IMR-90 (cell line): ENCODE measurements around the gene PKD1L1. TPM values are rescaled to one million over a fixed set of nuclear protein-coding genes. Genes with fewer than 3 reads are reported as not detected.

Experiments used
- ATAC-seq: fragments of 200-7000 bp; cut with Tn5 transposase; 2 replicates; pipeline ENCODE4 v1.9.1; 2020; ENCODE audit warnings: low read depth, mild to moderate bottlenecking, moderate library complexity
- BruUV-seq: library from RNA; stranded (reverse); fragments of 400-500 nt; replicated peaks from 2 replicates; lab custom pipeline; 2021; lab: Mats Ljungman, UMichigan
- CTCF ChIA-PET: fragments of 300-600 bp; formaldehyde crosslinking; extraction: SDS; loops from one replicate; lab custom pipeline; 2021; ENCODE audit warnings: antibody characterized with exemption; lab: Yijun Ruan, JAX
- POLR2A ChIA-PET: fragments of 300-600 bp; sonication (Branson Sonifier 250); formaldehyde crosslinking; loops from one replicate; lab custom pipeline; 2022; ENCODE audit warnings: antibody characterized with exemption; ENCODE audit not compliant: unreplicated experiment; lab: Charles Lee
- DNase-seq: peaks from one replicate; pipeline ENCODE4 v3.0.0; 2013
- H2AFZ ChIP-seq: replicated peaks from 2 replicates; pipeline ENCODE3; 2013; ENCODE audit warnings: low read length, mild to moderate bottlenecking; ENCODE audit not compliant: poor library complexity
- H2AK5ac ChIP-seq: 2 replicates; pipeline ENCODE4 v1.6.1; 2013; ENCODE audit warnings: low read depth, low read length, inconsistent platforms
- H2AK9ac ChIP-seq: replicated peaks from 2 replicates; pipeline ENCODE3; 2013; ENCODE audit warnings: mild to moderate bottlenecking, low read depth, low read length, moderate library complexity; ENCODE audit not compliant: poor library complexity
- H2BK120ac ChIP-seq: 2 replicates; pipeline ENCODE4 v1.6.1; 2013; ENCODE audit warnings: low read depth, low read length, inconsistent platforms
- H2BK15ac ChIP-seq: 3 replicates; pipeline ENCODE4 v1.6.1; 2013; ENCODE audit warnings: low read depth, low read length, inconsistent platforms
- H2BK20ac ChIP-seq: 2 replicates; pipeline ENCODE4 v1.6.1; 2013; ENCODE audit warnings: low read depth, mild to moderate bottlenecking, inconsistent platforms, low read length, moderate library complexity
- H2BK5ac ChIP-seq: 2 replicates; pipeline ENCODE4 v1.6.1; 2013; ENCODE audit warnings: mild to moderate bottlenecking, low read depth, low read length, inconsistent platforms; ENCODE audit not compliant: poor library complexity, severe bottlenecking
- H3K14ac ChIP-seq: replicated peaks from 2 replicates; pipeline ENCODE4 v1.6.1; 2013; ENCODE audit warnings: low read depth, low read length, inconsistent platforms
- H3K18ac ChIP-seq: 2 replicates; pipeline ENCODE4 v1.6.1; 2013; ENCODE audit warnings: low read depth, low read length, control low read depth
- H3K23ac ChIP-seq: 2 replicates; pipeline ENCODE4 v1.6.1; 2013; ENCODE audit warnings: low read depth, low read length, inconsistent platforms
- H3K27ac ChIP-seq: 2 replicates; pipeline ENCODE4 v1.5.1; 2013; ENCODE audit warnings: mild to moderate bottlenecking, control low read depth, low read length; ENCODE audit not compliant: insufficient read depth
- H3K27me3 ChIP-seq: 2 replicates; pipeline ENCODE4 v1.6.1; 2013; ENCODE audit warnings: low read length; ENCODE audit not compliant: control insufficient read depth, insufficient read depth
- H3K36me3 ChIP-seq: 2 replicates; pipeline ENCODE4 v1.6.1; 2013; ENCODE audit warnings: low read length, mixed read lengths; ENCODE audit not compliant: control insufficient read depth, insufficient read depth
- H3K4ac ChIP-seq: 2 replicates; pipeline ENCODE4 v1.6.1; 2013; ENCODE audit warnings: low read depth, low read length, inconsistent platforms
- H3K4me1 ChIP-seq: 2 replicates; pipeline ENCODE4 v1.6.1; 2013; ENCODE audit warnings: low read length, mixed read lengths; ENCODE audit not compliant: control insufficient read depth, insufficient read depth
- H3K4me2 ChIP-seq: 2 replicates; pipeline ENCODE4 v1.6.1; 2013; ENCODE audit warnings: low read depth, mild to moderate bottlenecking, control low read depth, low read length, moderate library complexity
- H3K4me3 ChIP-seq: 2 replicates; pipeline ENCODE4 v1.5.1; 2013; ENCODE audit warnings: low read depth, mild to moderate bottlenecking, control low read depth, low read length, moderate library complexity; ENCODE audit not compliant: insufficient read depth
- H3K56ac ChIP-seq: 2 replicates; pipeline ENCODE4 v1.6.1; 2013; ENCODE audit warnings: low read length, inconsistent platforms; ENCODE audit not compliant: insufficient read depth; ENCODE audit errors: extremely low read depth
- H3K79me1 ChIP-seq, 2 experiments: 2 replicates each; pipeline ENCODE4 v1.6.1; 2013; ENCODE audit warnings: low read length in 2 of 2, inconsistent platforms in 1 of 2, low read depth in 1 of 2
- H3K9ac ChIP-seq: 2 replicates; pipeline ENCODE4 v1.6.1; 2013; ENCODE audit warnings: low read depth, low read length, control low read depth
- H3K9me1 ChIP-seq: 2 replicates; pipeline ENCODE4 v1.6.1; 2013; ENCODE audit warnings: low read length, inconsistent platforms; ENCODE audit not compliant: insufficient read depth
- H3K9me3 ChIP-seq: 2 replicates; pipeline ENCODE4 v1.6.1; 2013; ENCODE audit warnings: low read length; ENCODE audit not compliant: control insufficient read depth, insufficient read depth
- H4K20me1 ChIP-seq: 2 replicates; pipeline ENCODE4 v1.6.1; 2013; ENCODE audit warnings: low read length, inconsistent platforms; ENCODE audit not compliant: insufficient read depth
- H4K5ac ChIP-seq: 2 replicates; pipeline ENCODE4 v1.6.1; 2013; ENCODE audit warnings: mild to moderate bottlenecking, low read depth, low read length, control low read depth
- H4K8ac ChIP-seq, 2 experiments: 2 replicates each; pipeline ENCODE4 v1.6.1; 2013; ENCODE audit warnings: low read depth in 2 of 2, low read length in 2 of 2, control low read depth in 1 of 2, inconsistent platforms in 1 of 2
- H4K91ac ChIP-seq: 2 replicates; pipeline ENCODE4 v1.6.1; 2013; ENCODE audit warnings: low read depth, low read length, inconsistent platforms; ENCODE audit not compliant: insufficient read depth
- BHLHE40 ChIP-seq: fragments of 150-350 bp; IDR thresholded peaks from 2 replicates; pipeline ENCODE4 v1.6.1; 2016; ENCODE audit warnings: mild to moderate bottlenecking, low read depth, low read length
- CEBPB ChIP-seq: IDR thresholded peaks from 2 replicates; pipeline ENCODE4 v1.6.1; 2012; ENCODE audit warnings: low read depth, low read length, improper control_type of control experiment
- ELK1 ChIP-seq: fragments of 150-350 bp; IDR thresholded peaks from 2 replicates; pipeline ENCODE4 v1.6.1; 2016; ENCODE audit warnings: low read depth, mild to moderate bottlenecking, low read length, moderate library complexity, borderline replicate concordance
- MAFK ChIP-seq: IDR thresholded peaks from 2 replicates; pipeline ENCODE4 v1.6.1; 2012; ENCODE audit warnings: low read depth, low read length, improper control_type of control experiment
- MAZ ChIP-seq: IDR thresholded peaks from 2 replicates; pipeline ENCODE4 v1.6.1; 2012; ENCODE audit warnings: low read depth, mild to moderate bottlenecking, low read length, improper control_type of control experiment, moderate library complexity, borderline replicate concordance
- NFE2L2 ChIP-seq: fragments of 150-350 bp; IDR thresholded peaks from 2 replicates; pipeline ENCODE4 v1.6.1; 2016; ENCODE audit warnings: low read depth, mild to moderate bottlenecking, low read length
- RAD21 ChIP-seq: IDR thresholded peaks from 2 replicates; pipeline ENCODE4 v1.6.1; 2012; ENCODE audit warnings: low read length, improper control_type of control experiment
- RFX5 ChIP-seq: IDR thresholded peaks from 2 replicates; pipeline ENCODE4 v1.8.0; 2012; ENCODE audit warnings: low read depth, mild to moderate bottlenecking, low read length, moderate library complexity
- WGBS, 2 experiments: methylation state at CpG; one replicate each; pipeline versions ENCODE4 v1.1.5 to v1.1.7; 2013; ENCODE audit warnings: missing lambda C conversion rate in 2 of 2; ENCODE audit not compliant: insufficient read length in 1 of 2; ENCODE audit errors: extremely low coverage in 2 of 2; 5-methylcytosine and 5-hydroxymethylcytosine counted together
- dilution Hi-C: fragments of 300-500 bp; cut with HindIII; formaldehyde crosslinking; loops from one replicate; pipeline ENCODE4 v1.14.3; 2018; ENCODE audit warnings: low sequenced_read_pairs; ENCODE audit not compliant: unreplicated experiment
- in situ Hi-C: fragments of 300-500 bp; cut with MboI; formaldehyde crosslinking; loops from 3 replicates; pipeline ENCODE4 v1.14.3; 2019; ENCODE audit warnings: low sequenced_read_pairs, inconsistent platforms, mixed read lengths
- intact Hi-C: fragments of 100-400 bp; cut with micrococcal nuclease; formaldehyde crosslinking; loops from 2 replicates; pipeline ENCODE4 v1.10.0; 2022
- polyA plus RNA-seq, 3 experiments: library from polyadenylated mRNA; depleted of rRNA; stranded (reverse); fragments of >200 nt; gene quantifications; 2 replicates each; pipeline ENCODE4 v1.2.3, GENCODE V29; 2012; ENCODE audit warnings: low replicate concordance in 1 of 3
- total RNA-seq: library from RNA; depleted of rRNA; stranded (reverse); fragments of >200 nt; gene quantifications from 2 replicates; pipeline ENCODE4 v1.2.3, GENCODE V29; 2012
- TF ChIP-seq, protein P1 (sequence below): fragments of 150-350 bp; IDR thresholded peaks from 2 replicates; pipeline ENCODE4 v1.6.1; 2017; ENCODE audit warnings: mild to moderate bottlenecking, antibody characterized with exemption, low read length, low read depth
- TF ChIP-seq, protein P2 (sequence below): conservative IDR thresholded peaks from 2 replicates; pipeline ENCODE4 v1.5.1; 2012; ENCODE audit warnings: mild to moderate bottlenecking, low read depth, low read length, improper control_type of control experiment

PKD1L1 gene
- total and polyA plus RNA-seq, 2 of the 4 experiments (the other 2 are of a cell fraction): under 0.01 to 0.15 TPM

DNA sequence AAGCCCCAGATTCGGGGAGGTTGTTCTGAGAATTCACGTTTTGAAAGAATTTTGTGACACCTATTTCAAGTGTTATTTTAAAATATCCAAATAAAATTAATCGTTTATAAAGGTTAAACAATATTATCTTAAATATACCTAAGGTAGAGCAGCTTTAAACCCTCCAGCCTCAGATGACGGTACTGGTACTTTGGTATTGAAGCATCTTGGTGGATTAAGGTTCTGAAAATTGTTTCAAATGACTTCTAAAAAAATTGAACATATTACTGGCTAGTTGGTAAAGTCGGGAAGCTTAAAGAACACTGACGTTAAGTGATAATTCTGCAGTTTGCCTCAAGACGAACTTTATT is 31.5 kb upstream of the PKD1L1 start:
- Histone ChIP-seq H3K9me1 (no peaks in the 10 kb centered on the region), H3K4me1 (peaks cover 3% of the 10 kb centered on the region), H2BK20ac (no peak overlapping the region), H3K9ac (no peak overlapping the region), H3K4ac (no peak overlapping the region), H3K79me1 (peaks cover 21 to 28% of the 10 kb centered on the region in 2 experiments), H3K23ac (no peak overlapping the region), H3K27ac (no peak overlapping the region), H4K5ac (peak overlapping the region; percentile 47; the same call in 1 of the 2 replicates), H2BK15ac (no peak overlapping the region), H2AK5ac (no peak overlapping the region), H3K9me3 (no peaks in the 10 kb centered on the region), H3K4me3 (peak overlapping the region; percentile 84), H4K91ac (no peak overlapping the region), H2AFZ (peak overlapping the region; percentile 96), H3K4me2 (peak overlapping the region; percentile 62), H4K8ac (peak overlapping the region; percentile 87 to 88), H3K27me3 (peaks cover 2% of the 10 kb centered on the region; the same call in 1 of the 2 replicates), H3K18ac (no peak overlapping the region), H2BK120ac (no peak overlapping the region), H4K20me1 (no peaks in the 10 kb centered on the region), H2BK5ac (no peak overlapping the region), H3K36me3 (peaks cover 19% of the 10 kb centered on the region), H3K14ac (no peak overlapping the region), H2AK9ac (peak overlapping the region; percentile 87), H3K56ac (no peak overlapping the region)
- intact Hi-C loops (loop anchor here (1.0 kb wide), 1 partner anchor 108 kb away; no protein-coding TSS in a partner anchor), dilution Hi-C loops (loop anchor here (25.0 kb wide), 1 partner anchor 132 kb away; no protein-coding TSS in a partner anchor), in situ Hi-C loops (loop anchor here (10.0 kb wide), 1 partner anchor 115 kb away; no protein-coding TSS in a partner anchor)
- no TSS peak for BruUV-seq
- ChIA-PET CTCF (no interaction called here), POLR2A (no interaction called here)
- DNase-seq (no peak), ATAC-seq (no peak)
- TF ChIP-seq, protein P1, sequence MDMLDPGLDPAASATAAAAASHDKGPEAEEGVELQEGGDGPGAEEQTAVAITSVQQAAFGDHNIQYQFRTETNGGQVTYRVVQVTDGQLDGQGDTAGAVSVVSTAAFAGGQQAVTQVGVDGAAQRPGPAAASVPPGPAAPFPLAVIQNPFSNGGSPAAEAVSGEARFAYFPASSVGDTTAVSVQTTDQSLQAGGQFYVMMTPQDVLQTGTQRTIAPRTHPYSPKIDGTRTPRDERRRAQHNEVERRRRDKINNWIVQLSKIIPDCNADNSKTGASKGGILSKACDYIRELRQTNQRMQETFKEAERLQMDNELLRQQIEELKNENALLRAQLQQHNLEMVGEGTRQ: no peak
- TF ChIP-seq MAZ: no peak
- no peak for TF ChIP-seq MAFK
- no peak for TF ChIP-seq NFE2L2
- TF ChIP-seq, protein P2, sequence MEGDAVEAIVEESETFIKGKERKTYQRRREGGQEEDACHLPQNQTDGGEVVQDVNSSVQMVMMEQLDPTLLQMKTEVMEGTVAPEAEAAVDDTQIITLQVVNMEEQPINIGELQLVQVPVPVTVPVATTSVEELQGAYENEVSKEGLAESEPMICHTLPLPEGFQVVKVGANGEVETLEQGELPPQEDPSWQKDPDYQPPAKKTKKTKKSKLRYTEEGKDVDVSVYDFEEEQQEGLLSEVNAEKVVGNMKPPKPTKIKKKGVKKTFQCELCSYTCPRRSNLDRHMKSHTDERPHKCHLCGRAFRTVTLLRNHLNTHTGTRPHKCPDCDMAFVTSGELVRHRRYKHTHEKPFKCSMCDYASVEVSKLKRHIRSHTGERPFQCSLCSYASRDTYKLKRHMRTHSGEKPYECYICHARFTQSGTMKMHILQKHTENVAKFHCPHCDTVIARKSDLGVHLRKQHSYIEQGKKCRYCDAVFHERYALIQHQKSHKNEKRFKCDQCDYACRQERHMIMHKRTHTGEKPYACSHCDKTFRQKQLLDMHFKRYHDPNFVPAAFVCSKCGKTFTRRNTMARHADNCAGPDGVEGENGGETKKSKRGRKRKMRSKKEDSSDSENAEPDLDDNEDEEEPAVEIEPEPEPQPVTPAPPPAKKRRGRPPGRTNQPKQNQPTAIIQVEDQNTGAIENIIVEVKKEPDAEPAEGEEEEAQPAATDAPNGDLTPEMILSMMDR: no peak
- TF ChIP-seq CEBPB: no peak
- no peak for TF ChIP-seq RFX5
- no peak for TF ChIP-seq ELK1
- TF ChIP-seq RAD21: no peak
- no peak for TF ChIP-seq BHLHE40
- no CpG with 5 or more reads among the region's 7 CpGs for WGBS, 2 experiments
